GM20431 (cell line): ENCODE results near the gene BAZ1A.

ENCODE experiments used
- in situ Hi-C: fragments of 300-500 bp; cut with MseI, MboI; formaldehyde crosslinking; loops from one replicate; pipeline ENCODE4 v1.15.0; 2020; ENCODE audit warnings: low sequenced_read_pairs; ENCODE audit not compliant: unreplicated experiment

BAZ1A gene

GRCh38 chr14:34794941-34795340 lies 80.2 kb downstream of the BAZ1A start:
- in situ Hi-C loops: no loop called here

DNA sequence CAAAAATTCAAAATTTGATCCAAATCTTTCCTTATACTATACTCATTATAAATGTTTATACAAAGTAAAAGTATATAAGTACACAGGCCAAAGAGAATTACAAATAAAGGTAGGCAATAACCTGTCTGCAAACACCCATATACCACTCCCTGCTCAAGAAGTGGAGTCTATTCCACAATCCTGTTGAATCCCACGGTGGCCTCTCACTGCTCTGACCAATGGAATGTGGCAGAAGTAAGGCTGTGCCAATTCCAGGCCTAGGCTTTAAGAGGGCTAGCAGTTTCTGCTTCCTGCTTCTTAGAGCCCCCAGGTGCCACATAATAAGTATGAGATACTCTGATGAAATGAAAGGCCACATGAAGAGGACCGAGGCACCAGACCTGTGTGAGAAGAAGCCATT lies 80.9 kb downstream of the BAZ1A start:
- in situ Hi-C loops: no loop called here

- in situ Hi-C loops: no loop called here
Observed at GRCh38 chr14:34792598-34792997, 82.6 kb downstream of the BAZ1A start.

DNA sequence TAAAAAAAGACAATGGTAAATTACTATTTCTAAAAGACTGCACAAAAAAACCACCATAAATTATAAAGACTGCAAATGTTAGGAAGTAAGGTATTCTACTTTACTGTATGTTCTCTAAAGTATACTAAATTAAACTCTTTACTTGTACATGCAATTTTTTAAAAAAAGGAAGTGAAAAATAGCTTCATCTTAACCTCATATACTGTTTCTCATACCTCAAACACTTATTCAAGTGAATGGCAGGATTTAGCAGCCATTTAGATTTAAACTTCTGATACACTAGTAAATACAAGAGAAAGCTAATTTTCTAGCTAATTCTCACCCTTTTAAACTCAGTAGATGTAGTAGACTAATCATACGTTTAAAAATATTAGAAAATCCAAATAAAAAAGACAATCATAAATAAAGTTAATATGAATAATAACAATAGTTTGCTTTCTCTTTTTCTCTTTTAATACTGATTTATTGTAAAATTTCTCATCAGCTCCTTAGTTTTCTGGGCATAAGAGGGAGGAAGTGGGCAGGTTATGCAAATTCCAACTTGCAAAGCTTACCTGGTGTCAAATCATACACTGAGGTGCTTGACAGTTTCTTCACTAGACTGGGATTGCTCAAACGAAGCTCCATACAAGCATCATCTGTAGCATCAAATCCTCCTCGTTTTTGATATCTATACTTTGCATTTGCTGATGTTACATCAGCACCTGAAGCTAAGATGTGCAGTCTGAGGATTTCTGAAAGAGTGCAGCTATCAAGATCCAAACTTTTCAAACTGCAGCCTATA lies 89.7 kb downstream of the BAZ1A start:
- in situ Hi-C loops: no loop called here

GRCh38 chr14:34782031-34782430 lies 93.1 kb downstream of the BAZ1A start:
- in situ Hi-C loops: no loop called here

DNA sequence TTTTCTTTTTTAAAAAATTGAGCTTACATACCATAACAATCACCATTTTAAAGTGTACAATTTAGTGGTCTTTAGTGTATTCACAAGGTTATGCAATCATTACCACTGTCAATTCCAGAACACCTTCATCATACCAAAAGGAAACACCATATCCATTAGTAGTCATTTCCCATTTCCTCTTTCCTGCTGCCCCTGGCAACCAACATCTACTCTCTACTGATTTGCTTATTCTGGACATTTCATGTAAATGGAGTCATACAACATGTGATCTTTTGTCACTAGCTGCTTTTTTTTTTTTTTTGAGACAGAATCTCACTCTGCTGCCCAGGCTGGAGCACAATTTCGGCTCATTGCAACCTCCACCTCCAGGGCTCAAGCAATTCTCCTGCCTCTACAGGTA lies 93.9 kb downstream of the BAZ1A start:
- in situ Hi-C loops: no loop called here

DNA sequence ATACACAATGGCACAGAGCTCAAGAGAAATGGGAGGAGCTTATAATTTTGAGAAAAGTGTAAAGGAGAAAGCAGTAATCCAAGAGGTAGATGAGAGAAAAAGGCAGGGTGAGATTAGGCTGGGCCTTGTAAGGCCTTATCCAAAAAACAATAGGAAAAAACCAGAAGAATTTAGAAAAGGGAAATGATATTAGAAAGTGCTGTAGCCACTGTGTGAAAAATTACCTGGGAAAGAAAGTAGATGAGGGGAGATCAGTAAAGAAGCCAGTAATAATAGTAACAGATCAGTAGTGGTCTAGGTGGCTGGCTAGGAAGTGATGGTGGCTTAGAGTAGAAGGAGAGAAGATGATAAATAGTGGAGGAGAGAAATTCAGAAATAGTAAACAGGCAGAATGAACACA lies 94.5 kb downstream of the BAZ1A start:
- in situ Hi-C loops: no loop called here

GRCh38 chr14:34778744-34779143 lies 96.4 kb downstream of the BAZ1A start:
- in situ Hi-C loops: no loop called here

GRCh38 chr14:34776611-34777010 lies 98.5 kb downstream of the BAZ1A start:
- in situ Hi-C loops: no loop called here

DNA sequence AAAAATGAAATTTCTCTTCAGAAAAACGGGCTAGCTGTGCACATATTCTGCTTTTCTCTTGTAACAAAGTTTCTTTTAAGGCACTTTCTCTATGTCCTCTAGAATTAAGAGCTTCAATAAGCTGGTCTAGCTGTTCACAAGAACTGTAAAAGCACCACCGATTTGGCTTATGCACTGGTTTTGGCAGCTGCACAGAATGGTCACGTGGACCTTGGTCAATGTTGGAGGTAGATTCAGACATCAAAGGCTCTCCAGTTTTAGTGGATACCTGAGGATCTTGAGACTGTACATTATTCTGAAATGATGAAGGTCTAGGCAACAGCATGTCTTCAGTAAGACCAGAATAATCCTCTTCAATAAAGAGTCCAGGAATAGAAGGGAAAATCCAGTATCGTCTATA lies 99.2 kb downstream of the BAZ1A start:
- in situ Hi-C loops: no loop called here

DNA sequence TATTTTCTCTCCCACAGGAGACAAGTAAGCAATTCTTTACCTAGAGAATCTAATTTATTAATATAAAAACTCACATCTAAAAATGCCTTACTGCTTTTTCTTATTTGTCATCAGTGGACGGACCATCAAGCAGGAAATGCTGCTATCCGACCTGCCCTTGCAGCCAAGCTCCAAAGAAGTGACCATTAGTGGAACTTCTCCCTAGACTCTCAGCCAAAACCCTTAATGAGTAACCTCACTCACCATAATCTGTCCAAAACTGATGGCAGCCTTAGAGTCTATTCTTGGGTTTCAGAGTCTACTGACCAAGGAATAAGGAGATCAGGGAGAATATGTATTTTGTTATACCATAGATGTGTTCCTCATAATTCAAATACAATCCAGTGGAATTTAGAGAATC lies 99.8 kb downstream of the BAZ1A start:
- in situ Hi-C loops: no loop called here

DNA sequence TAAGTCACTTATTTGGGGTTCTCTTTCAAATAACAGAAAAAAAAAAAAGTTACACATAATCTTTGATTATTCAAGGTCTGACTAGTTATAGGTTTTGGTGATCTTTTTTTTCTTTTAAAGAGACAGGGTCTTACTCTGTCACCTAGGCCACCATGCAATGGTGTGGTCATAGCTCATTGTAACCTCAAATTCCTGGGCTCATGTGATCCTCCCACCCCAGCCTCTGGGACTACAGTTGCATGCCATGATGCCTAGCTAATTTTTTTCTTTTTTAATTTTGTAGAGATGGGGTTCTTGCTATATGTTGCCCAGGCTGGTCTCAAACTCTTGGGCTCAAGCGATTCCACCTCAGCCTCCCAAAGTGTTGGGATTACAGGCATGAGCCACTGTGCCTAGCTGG lies 104.3 kb downstream of the BAZ1A start:
- in situ Hi-C loops: no loop called here

DNA sequence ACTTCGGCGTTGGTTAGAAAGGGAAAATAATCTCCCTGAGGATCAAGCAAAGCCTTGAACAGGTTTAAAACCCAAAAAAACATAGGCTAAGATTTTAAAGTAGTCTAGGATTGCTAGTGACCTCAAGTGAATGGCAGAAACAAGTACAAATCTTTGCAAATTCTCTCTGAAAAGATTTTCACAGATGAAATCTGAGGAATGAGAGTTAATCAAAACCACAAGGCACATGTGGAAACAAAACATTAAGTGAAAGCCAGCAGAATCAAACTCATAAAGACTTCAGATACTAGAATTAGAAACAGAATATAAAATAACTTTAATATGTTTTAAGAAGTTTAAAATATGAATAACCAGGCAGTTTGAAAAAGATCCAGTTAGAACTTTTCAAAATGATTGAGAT lies 108.6 kb downstream of the BAZ1A start:
- in situ Hi-C loops: no loop called here

GRCh38 chr14:34766060-34766459 lies 109.1 kb downstream of the BAZ1A start:
- in situ Hi-C loops: no loop called here

- in situ Hi-C loops: no loop called here
Observed at GRCh38 chr14:34755215-34755614, 119.9 kb downstream of the BAZ1A start.

DNA sequence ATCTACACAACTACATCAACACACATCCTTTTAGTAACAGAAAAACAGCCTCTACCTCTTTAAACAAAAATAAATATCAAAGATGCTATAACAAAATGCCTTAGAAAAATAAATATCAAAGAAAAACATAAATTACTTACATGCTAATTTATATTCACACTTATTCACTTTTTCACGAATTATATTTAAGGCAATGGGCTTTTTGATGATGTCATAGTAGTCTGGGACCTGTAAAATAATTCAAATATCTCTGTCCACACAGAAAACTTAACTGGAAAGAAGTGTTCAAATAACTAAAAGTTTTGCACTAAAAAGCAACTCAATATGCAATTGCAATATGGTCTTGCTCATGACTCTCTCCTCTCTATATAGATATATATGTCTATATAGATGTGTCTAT lies 120.5 kb downstream of the BAZ1A start:
- in situ Hi-C loops: no loop called here

DNA sequence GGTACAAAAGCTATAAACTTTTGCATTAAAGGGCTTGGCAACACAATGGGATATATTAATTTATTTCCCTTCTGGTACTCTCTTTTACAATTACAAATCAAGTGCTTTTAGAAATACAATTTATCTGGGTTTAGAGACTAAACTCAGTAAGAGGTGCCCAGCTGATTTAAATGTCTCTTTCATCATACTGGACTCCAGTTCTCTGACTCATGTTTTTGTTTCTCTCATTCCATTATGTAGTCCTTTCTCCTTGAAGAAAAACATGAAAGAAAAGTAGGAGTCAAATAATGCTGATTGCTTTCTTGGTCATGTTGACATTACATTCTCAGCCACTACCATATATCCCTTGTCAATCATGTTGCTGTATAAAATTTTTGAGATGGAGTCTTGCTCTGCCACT lies 124.5 kb downstream of the BAZ1A start:
- in situ Hi-C loops: no loop called here

GRCh38 chr14:34750233-34750632 lies 124.9 kb downstream of the BAZ1A start:
- in situ Hi-C loops: no loop called here

DNA sequence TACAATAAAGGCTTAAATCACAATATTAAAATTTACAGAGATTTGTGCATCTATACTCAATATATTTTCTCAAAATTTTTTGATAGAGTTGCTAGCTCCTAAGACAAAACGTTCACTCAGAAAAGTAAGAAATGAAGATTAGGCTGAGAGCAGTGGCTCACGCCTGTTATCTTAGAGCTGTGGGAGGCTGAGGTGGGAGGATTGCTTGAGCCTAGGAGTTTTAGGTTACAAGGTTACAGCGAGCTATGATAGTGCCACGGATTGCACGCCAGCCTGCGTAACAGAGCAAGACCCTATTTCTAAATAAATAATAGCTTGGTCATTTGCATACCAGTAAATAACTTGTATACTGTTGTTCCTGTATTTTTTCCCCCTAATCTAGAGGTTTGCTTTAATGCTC lies 125.8 kb downstream of the BAZ1A start:
- in situ Hi-C loops: no loop called here

DNA sequence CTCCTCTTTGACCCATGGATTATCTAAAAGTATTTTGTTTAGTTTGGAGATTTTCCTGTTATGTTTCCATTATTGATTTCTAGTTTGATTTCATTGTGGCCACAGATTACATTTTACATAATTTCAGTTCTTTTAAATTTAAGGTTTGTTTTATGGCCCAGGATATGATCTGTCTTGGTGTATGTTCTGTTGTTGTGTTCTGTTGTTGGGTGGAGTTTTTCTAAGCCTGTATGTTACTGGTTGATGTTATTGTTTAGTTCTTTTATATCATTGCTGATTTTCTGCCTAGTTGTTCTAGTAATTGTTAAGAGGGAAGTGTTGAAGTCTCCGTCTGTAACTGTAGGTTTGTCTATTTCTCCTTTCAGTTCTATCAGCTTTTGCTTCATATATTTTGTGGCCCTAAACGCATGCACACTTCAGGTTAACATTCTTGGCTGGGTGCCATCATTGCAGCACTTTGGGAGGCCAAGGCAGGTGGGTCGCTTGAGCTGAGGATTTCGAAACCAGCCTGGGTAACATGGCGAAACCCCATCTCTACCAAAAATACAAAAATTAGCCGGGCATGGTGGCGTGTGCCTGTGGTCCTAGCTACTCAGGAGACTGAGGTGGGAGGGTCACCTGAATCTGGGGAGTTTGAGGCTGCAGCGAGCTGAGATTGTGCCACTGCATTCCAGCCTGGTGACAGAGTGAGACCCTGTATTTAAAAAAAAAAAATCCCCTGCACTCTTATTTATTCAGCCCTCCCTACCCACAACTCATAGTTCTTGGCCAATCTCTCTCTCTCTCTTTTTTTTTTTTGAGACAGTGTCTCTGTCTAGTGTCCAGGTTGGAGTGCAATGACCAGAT lies 132.7 kb downstream of the BAZ1A start:
- in situ Hi-C loops: no loop called here

GRCh38 chr14:34741840-34742239 lies 133.3 kb downstream of the BAZ1A start:
- in situ Hi-C loops: no loop called here
